GM18858 (cell line): Measurements from ENCODE around the gene MEF2D.

ENCODE experiments used
- ATAC-seq: cut with Tn5 transposase; IDR thresholded peaks from one replicate; pipeline ENCODE4 v1.9.1; 2021; ENCODE audit not compliant: unreplicated experiment

MEF2D gene

DNA sequence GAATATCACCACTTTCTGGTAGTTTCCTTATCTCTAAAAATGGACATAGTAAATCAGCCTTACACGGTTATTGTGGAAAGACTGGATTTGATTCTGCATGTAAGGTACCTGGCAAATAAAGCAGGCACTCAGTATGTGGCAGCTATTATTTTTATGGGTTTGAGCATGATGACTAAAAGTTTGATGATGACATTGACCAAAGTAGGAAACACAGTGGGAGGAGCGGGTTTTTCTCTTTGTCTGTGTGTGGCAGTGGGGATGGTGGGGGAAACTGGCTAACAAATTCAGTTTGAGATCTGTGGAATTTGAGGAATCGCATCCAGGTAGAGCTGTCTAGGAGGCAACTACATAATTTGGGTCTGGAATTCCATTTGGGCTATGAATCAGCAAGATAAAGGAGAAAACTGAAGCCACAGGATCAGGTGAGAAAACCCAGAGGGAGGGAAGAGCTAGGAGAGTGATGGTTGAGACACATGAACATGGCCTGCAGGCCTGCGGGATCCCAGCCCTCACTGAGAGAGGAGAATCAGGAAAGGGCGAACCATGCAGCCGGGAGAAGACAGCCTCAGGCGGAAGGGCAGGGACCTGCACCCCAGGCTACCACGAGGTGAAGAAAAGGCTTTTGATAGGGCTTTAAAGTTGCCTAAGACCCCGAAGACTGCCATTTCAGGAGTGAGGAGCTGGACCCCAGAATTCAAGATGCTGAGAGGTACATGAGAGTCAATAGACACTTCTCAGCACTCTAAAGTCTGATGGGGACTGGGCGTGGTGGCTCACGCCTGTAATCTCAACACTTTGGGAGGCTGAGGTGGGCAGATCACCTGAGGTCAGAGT is 52.2 kb downstream of the MEF2D start:
- no peak for ATAC-seq

DNA sequence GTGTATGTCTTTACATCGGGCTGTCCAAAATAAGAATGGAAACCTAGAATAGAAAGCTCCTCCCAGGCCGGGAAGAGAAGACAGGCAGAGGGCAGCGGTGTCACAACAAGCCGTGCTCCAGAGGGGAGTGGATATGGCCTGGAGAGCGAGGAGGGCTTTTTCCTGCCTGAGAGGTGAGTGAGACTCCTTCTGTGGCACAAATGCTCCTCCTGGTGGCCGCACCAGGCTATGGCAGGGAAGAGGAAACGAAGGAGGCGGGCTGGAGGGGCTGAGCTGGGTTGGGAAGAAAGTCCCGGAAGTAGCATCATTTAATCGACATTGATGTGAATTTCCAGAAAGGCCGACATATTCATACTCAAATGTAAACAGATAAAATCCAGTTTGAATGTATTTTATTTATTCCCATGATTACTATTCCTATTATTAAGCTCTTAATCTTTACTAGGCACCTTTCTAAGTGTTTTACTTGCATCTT is 54.7 kb downstream of the MEF2D start:
- ATAC-seq, result no peak

GRCh38 chr1:156444407-156445001 is 56.1 kb downstream of the MEF2D start:
- ATAC-seq, result no peak

GRCh38 chr1:156443286-156443685 is 57.3 kb downstream of the MEF2D start:
- ATAC-seq, result no peak

- no peak for ATAC-seq
Observed at GRCh38 chr1:156440654-156441437, 59.7 kb downstream of the MEF2D start.

DNA sequence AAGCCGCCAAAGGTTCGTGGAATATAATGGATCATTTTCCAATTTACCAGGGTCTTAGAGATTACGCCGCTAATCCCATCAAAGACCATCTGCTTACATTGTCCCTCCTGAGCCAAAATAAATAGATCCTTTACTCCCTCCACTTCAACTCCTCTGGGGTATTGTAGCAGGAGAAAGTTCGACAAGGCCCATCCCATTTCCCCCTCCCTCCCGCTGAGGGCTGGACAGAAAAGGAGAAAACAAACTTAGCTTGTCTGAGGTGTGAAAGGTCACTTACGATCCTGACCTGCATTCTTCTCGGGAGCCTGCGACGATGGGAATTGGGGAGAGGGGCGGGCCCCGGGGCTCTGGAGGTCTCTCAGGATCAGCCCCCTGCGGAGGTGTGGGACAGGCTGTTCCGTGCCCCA is 60.8 kb downstream of the MEF2D start:
- ATAC-seq, result no peak

DNA sequence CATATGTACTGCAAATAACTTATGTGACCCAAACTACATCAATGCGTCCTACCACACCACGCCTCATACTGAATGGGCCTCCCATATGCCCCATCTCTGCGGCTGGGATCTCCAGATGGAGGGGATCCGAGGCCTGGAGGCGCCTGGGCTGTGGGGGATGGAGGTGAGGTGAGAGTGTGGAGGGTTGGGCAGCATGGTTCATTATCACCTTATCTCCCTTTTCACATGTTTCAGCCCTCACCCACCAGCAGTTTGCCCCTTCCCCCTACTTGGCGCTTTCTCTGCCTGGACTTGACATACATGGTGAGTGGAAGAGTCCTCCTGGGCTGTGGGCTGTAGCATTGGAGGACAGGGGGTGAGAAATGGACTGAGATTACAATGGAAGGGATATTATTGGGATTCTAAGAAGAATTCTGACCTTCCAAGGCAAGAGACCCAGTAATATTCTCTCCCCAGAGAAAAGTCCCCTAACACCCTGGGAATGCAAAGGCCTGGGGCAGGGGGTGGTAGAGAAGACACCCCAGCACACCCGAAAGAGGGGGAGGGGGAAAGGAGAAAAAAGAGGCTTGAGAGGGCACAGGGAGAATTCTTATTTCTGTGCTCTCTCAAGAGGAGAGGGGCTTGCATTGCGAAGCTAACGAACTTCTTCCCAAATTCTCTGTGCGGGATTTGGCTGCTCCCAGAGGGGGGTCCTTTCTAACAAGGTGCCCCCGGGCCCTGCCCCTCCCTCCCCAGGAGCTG is 61.4 kb downstream of the MEF2D start:
- ATAC-seq, result no peak

GRCh38 chr1:156438278-156438987 is 62.1 kb downstream of the MEF2D start:
- ATAC-seq, result no peak

GRCh38 chr1:156437037-156437867 is 63.3 kb downstream of the MEF2D start:
- ATAC-seq, result no peak

DNA sequence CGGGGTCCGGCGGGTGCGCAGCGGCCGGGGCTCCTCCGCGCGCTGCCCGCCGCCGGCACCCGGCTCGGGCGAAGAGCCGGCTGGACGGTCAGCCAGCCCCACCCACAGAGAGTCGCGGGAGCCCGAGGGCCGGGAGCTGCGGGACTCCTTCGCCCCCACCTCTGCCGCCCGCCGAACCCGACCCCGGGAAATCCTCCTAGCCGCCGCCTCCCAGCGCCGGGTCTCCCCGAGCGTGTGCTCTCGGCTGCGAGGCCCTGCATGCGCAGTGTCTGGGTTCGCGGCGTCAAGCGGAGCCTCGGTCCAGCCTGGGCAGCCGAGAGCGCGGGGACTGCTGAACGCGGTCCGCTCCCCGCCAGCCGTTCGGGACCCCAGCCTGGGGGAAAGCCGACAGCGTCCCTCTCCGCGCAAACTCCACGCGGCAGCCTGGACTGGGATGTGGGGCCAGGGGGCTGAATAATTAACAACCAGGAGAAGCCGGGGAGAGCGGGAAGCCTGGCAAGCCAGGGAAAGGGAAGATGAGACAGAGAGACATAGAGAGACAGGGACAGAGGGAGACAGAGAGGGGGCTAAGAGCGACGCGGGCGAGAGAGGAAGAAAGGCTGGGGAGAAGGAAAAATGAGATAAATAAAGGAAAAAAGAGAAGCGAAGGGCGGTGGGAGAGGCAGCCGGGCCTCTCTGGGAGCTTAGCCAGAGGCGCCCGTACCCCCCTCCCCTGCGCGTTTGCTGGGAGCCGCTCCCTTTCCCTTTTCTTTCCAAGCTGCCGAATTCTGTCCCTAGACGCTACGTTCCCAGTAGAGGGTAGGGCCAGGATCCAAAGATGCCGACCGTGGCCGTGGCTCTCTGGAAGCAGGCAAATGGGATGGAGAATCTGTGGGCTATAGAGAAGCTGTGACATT is 64.2 kb downstream of the MEF2D start:
- ATAC-seq, result no peak

DNA sequence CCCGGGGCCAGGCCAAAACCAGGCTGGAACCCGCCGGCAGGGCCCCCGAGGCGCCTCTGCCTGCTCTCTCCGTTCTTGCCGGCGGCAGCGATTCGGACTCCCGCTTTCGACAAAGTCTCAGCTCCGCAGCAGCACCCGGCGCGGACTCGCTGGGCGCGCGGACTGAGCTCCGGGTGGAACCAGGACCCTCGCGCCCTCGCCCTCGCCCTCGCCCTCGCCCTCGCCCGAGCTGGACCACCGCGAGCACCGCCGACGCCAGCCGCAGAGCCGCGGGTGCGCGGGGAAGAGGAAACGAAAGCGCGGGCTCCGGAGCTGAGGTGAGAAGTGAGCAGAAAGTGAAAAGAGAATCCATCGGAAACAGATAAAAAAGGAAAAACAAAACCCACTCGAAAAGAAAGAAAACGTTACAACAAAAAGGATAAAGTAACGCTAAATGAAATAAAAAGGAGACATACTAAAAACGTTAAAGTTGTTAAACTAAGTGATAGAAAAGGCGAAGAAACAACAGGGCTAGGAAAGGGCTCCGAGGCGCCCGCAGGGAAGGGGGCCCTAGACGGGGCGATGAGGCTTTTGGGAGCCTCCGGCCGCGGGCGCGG is 64.9 kb downstream of the MEF2D start:
- ATAC-seq, result no peak

- no peak for ATAC-seq
Observed at GRCh38 chr1:156434989-156435544, 65.5 kb downstream of the MEF2D start.

DNA sequence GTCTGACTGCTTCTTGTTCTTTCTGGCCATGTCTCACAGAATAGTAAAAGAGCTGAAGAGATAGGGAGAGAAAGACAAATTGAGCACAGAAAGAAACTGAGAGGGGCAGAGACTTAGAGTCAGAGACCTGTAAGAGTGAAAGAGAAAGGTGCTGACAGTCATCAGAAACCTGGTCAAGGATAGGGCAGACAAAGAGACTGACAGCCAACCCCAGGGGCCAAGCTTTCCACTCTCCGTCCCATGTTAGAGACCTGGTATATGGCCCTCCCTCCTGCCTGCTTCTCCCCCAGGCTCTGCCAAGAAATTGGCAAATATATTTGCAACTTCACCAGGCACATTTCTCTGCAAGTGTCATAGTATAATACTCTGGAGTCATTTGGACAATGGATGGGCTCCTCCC is 67.0 kb downstream of the MEF2D start:
- no peak for ATAC-seq

DNA sequence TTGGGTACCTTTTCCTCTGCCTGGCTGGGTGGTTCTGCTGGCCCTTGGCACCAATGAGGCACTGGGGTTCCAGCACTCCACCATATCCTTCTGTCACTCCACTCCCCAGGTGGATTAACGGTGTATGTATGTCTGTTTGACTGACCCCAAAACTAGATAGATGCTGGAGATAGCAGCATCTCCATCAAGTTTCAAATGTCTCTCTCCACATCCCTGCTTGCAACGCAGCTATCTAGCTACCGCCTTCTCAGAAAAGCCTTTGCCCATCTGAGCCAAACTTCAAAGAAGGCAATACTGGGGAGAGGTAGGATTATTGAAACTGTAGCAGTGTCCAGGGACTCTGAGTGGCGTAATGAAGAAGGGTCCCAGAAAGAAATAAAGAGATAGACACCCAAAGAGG is 67.5 kb downstream of the MEF2D start:
- ATAC-seq, result no peak

GRCh38 chr1:156432669-156433018 is 67.9 kb downstream of the MEF2D start:
- no peak for ATAC-seq

- no peak for ATAC-seq
Observed at GRCh38 chr1:156431769-156432668, 68.6 kb downstream of the MEF2D start.

GRCh38 chr1:156431366-156431765 is 69.2 kb downstream of the MEF2D start:
- ATAC-seq, result no peak
